Esophagus squamous epithelium (tissue), 5 donors: ENCODE data around the gene SLC25A41. TPM values are rescaled to one million over a fixed set of nuclear protein-coding genes. Genes with fewer than 3 reads are reported as not detected.

Experiments used
- DNase-seq: peaks from one replicate; lab custom pipeline; 2025; lab: John Stamatoyannopoulos, UW
- H3K27ac ChIP-seq, 4 donors: fragments of 200-600 bp; sonication (generic); one replicate each; pipeline ENCODE4 v1.5.1; 2016 to 2019; ENCODE audit warnings: mild to moderate bottlenecking in 1 of 4
- H3K27me3 ChIP-seq, 4 donors: fragments of 200-600 bp; sonication (generic); 1 replicate in 3 of 4; 2 replicates in 1 of 4; pipeline versions ENCODE4 v1.5.1 to v1.6.0; 2017 to 2021; ENCODE audit warnings: antibody characterized with exemption in 1 of 4
- H3K36me3 ChIP-seq, 3 donors: fragments of 200-600 bp; sonication (generic); one replicate each; pipeline ENCODE4 v1.5.1; 2016 to 2019
- H3K4me1 ChIP-seq, 3 donors: fragments of 200-600 bp; sonication (generic); one replicate each; pipeline ENCODE4 v1.5.1; 2017 to 2019
- H3K4me3 ChIP-seq, 4 donors: fragments of 200-600 bp; sonication (generic); 1 replicate in 3 of 4; 2 replicates in 1 of 4; pipeline ENCODE4 v1.5.1; 2016 to 2019; ENCODE audit warnings: mild to moderate bottlenecking in 2 of 4, moderate library complexity in 1 of 4
- H3K9me3 ChIP-seq, 3 donors: fragments of 200-600 bp; sonication (generic); one replicate each; pipeline ENCODE4 v1.5.1; 2016 to 2019
- POLR2A ChIP-seq, 4 donors: fragments of 450-650 bp; IDR thresholded peaks; one replicate each; pipeline ENCODE4 v1.6.1; 2017; ENCODE audit warnings: antibody characterized with exemption in 4 of 4, mild to moderate bottlenecking in 4 of 4, moderate library complexity in 3 of 4
- WGBS, 2 donors: methylation state at CpG; one replicate each; pipeline ENCODE4 v1.1.5; 2018; 5-methylcytosine and 5-hydroxymethylcytosine counted together
- intact Hi-C: fragments of 100-400 bp; cut with DNase I; formaldehyde crosslinking; loops from one replicate; pipeline ENCODE4 v1.15.0; 2022
- total RNA-seq, 4 donors: library from RNA; depleted of rRNA; stranded (reverse); fragments of >200 nt; gene quantifications; one replicate each; pipeline ENCODE4 v1.1.0, GENCODE V29; 2016
- TF ChIP-seq, protein P1 (sequence below), 6 experiments: fragments of 450-650 bp in 4 of 6; fragments of 200-600 bp in 2 of 6; sonication (generic) in 2 of 6; IDR thresholded peaks; one replicate each; pipeline ENCODE4 v1.5.1; 2016 to 2019; ENCODE audit warnings: antibody characterized with exemption in 6 of 6, mild to moderate bottlenecking in 4 of 6, moderate library complexity in 4 of 6
- donor health status: DM: yes; HTN: yes; CAD: no.

The SLC25A41 gene
- total RNA-seq, 4 donors from 2014 or later, result 0.38 TPM; not detected in 3

DNA sequence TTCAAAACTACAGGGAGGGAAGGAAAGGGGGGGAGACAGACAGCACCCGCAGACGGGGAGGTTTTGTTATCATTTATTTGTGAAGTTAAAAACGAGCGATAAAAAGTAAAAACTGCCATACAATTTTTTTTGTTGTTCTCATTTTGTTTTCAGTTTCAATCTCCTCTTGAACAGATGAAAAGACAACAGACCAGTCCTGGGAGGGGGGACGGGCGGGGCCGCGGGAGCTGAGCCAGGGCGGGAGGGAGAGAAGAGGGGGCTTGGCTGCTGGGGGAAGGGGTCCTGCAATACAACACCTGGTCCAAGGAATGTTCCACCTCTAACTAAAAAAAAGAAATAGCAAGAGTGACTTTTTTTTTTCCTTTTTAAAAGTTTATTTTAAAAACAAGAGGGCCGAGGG is 20.3 kb downstream of the SLC25A41 start:
- 58 to 60% methylated on average over 8 to 10 of the region's 10 CpGs for WGBS, 2 donors
- Histone ChIP-seq H3K4me1 (peaks cover 0 to 5% (median 0%) of the 10 kb centered on the region in 3 donors), H3K9me3 (no peaks in the 10 kb centered on the region), H3K27me3 (no peaks in the 10 kb centered on the region), H3K4me3 (no peak overlapping the region), H3K36me3 (peaks cover 43 to 52% (median 44%) of the 10 kb centered on the region in 3 donors), H3K27ac (peak overlapping the region in 1 of 4 donors; percentile 42)
- intact Hi-C loops, result no loop called here
- TF ChIP-seq, protein P1, sequence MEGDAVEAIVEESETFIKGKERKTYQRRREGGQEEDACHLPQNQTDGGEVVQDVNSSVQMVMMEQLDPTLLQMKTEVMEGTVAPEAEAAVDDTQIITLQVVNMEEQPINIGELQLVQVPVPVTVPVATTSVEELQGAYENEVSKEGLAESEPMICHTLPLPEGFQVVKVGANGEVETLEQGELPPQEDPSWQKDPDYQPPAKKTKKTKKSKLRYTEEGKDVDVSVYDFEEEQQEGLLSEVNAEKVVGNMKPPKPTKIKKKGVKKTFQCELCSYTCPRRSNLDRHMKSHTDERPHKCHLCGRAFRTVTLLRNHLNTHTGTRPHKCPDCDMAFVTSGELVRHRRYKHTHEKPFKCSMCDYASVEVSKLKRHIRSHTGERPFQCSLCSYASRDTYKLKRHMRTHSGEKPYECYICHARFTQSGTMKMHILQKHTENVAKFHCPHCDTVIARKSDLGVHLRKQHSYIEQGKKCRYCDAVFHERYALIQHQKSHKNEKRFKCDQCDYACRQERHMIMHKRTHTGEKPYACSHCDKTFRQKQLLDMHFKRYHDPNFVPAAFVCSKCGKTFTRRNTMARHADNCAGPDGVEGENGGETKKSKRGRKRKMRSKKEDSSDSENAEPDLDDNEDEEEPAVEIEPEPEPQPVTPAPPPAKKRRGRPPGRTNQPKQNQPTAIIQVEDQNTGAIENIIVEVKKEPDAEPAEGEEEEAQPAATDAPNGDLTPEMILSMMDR (IDR thresholded peaks at IDR 0.05), result no peak
- no peak for TF ChIP-seq POLR2A (IDR thresholded peaks at IDR 0.05)
- DNase-seq, result no peak

DNA sequence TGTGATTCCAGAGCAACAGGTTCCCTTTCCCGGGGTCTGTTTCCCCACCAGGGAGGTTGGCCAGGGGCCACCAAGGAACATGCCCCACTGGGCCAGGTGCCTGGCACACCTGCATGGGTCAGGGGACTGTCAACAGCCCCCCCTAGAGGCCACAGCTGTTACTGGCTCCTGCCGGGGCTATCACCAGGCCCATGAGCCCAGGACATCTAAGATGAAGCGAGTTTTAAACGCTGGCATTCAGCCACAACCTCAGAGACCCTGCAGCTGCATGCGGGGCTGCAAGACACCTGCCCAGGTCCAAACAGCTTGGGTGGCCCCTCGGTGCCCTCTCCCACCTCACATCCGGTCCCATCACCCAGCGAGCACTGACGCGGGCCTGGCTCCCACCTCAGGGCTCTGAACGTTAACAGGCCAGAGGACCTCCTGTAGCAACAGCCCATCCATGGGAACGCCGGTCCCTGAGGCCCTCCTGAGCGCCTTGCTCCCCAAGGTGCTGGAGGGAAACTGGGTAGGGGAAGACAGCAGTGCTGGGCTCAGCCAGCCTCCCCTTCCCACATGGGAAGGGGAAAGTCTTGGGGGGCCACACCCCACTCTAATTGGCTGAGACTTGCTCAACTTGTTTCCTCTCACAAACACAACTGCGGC is 21.0 kb downstream of the SLC25A41 start:
- no peak for DNase-seq
- Histone ChIP-seq H3K36me3 (peaks cover 35 to 45% (median 37%) of the 10 kb centered on the region in 3 donors), H3K27me3 (no peaks in the 10 kb centered on the region), H3K4me1 (peaks cover 0 to 5% (median 0%) of the 10 kb centered on the region in 3 donors), H3K9me3 (no peaks in the 10 kb centered on the region), H3K4me3 (no peak overlapping the region), H3K27ac (peak overlapping the region in 2 of 4 donors; percentile 3 to 42)
- intact Hi-C loops, result no loop called here
- WGBS, 2 donors, result 17 to 60% methylated on average over 1 of the region's 15 CpGs
- no peak for TF ChIP-seq POLR2A (IDR thresholded peaks at IDR 0.05)
- TF ChIP-seq, protein P1 (IDR thresholded peaks at IDR 0.05), result peak in 4 of 6 experiments; percentile 16 to 50 (median 28)

DNA sequence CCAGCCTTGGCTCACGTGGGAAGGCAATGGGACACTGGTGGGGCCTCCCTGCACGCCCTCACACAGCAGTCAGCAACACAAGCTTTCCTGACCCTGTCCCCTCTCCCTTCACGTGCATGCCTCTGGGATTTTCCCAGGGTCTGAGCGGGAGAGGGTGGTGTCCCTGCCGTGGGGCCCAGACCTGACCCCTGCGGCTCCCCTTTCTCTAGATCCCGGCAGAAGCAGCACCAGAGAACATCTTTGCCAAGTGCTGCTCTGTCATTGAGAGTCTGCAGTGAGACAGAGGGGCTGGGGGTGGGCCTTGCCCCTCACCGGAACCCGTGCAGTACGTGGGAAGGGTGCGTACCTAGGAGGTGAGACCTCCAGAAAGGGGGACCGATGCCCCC is 21.5 kb downstream of the SLC25A41 start:
- H3K9me3 ChIP-seq, result no peaks in the 10 kb centered on the region
- no peaks in the 10 kb centered on the region for H3K27me3 ChIP-seq
- H3K27ac ChIP-seq, result no peak overlapping the region
- intact Hi-C loops, result no loop called here
- peaks cover 0 to 5% (median 0%) of the 10 kb centered on the region in 3 donors for H3K4me1 ChIP-seq
- no peak for DNase-seq
- no peak overlapping the region for H3K4me3 ChIP-seq
- TF ChIP-seq POLR2A (IDR thresholded peaks at IDR 0.05), result no peak
- TF ChIP-seq, protein P1 (IDR thresholded peaks at IDR 0.05), result no peak
- peaks cover 30 to 40% (median 32%) of the 10 kb centered on the region in 3 donors for H3K36me3 ChIP-seq
- WGBS, 2 donors, result 70 to 80% methylated on average over 2 to 3 of the region's 12 CpGs

DNA sequence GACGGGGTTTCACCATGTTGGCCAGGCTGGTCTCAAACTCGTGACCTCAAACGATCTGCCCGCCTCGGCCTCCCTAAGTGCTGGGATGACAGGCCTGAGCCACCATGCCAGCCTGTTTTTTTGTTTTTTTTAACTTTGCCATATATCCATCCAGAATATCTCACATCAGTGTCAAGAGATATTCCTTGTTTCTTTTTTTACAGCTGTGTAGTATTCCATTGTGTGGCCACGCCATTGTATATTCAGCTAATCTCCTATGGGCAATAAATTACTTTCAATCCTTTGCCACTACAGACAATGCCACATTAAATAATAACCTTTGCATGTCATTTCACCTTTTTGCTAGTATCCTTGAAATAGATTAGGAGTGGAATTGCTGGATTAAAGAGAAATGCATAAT is 24.2 kb downstream of the SLC25A41 start:
- H3K4me1 ChIP-seq, result peaks cover 0 to 5% (median 0%) of the 10 kb centered on the region in 3 donors
- H3K36me3 ChIP-seq, result peaks cover 3 to 12% (median 4%) of the 10 kb centered on the region in 3 donors
- WGBS, 2 donors, result 91 to 97% methylated on average over 6 of the region's 6 CpGs
- H3K4me3 ChIP-seq, result no peak overlapping the region
- DNase-seq, result no peak
- H3K27ac ChIP-seq, result no peak overlapping the region
- H3K9me3 ChIP-seq, result no peaks in the 10 kb centered on the region
- H3K27me3 ChIP-seq, result no peaks in the 10 kb centered on the region
- TF ChIP-seq POLR2A (IDR thresholded peaks at IDR 0.05), result no peak
- TF ChIP-seq, protein P1 (IDR thresholded peaks at IDR 0.05), result no peak
- intact Hi-C loops, result no loop called here

DNA sequence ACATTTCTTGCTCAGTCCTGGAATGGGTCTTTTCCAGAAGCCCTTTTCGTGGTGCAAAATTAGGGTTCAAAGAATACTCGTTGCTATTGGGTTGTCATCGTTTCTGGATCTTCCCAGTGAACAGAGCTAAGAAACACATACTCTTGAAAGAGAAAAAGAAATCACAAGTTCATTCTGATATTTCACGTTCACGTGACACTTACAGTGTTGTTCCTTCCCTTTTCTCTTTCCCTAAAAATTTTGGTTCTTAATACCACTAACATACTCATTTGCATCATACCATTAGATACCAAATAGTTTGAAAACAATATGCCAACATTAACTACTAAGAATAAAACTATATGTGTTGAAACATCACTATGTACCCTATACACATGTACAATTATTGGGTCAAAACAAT is 27.2 kb downstream of the SLC25A41 start:
- Histone ChIP-seq H3K36me3 (no peaks in the 10 kb centered on the region), H3K4me1 (peaks cover 0 to 5% (median 0%) of the 10 kb centered on the region in 3 donors), H3K27me3 (no peaks in the 10 kb centered on the region), H3K27ac (no peak overlapping the region), H3K9me3 (no peaks in the 10 kb centered on the region), H3K4me3 (no peak overlapping the region)
- DNase-seq, result no peak
- TF ChIP-seq POLR2A (IDR thresholded peaks at IDR 0.05), result no peak
- TF ChIP-seq, protein P1 (IDR thresholded peaks at IDR 0.05), result no peak
- intact Hi-C loops, result no loop called here
- 79 to 84% methylated on average over 5 of the region's 5 CpGs for WGBS, 2 donors
